OCI-LY7 (cell line): Measurements from ENCODE around the gene ACER2. TPM values are rescaled to one million over a fixed set of nuclear protein-coding genes. Genes with fewer than 3 reads are reported as not detected.
A peak's percentile ranks its signal among the peaks of the same experiment; 100 is the strongest.

ENCODE experiments used
- BruUV-seq: library from RNA; stranded (reverse); fragments of 400-500 nt; replicated peaks from 2 replicates; lab custom pipeline; 2021; lab: Mats Ljungman, UMichigan
- CTCF ChIA-PET: fragments of 300-600 bp; sonication (Branson Sonifier 250); formaldehyde crosslinking; loops from one replicate; lab custom pipeline; 2022; ENCODE audit warnings: antibody characterized with exemption; ENCODE audit not compliant: unreplicated experiment; lab: Charles Lee
- POLR2A ChIA-PET: fragments of 300-600 bp; sonication (Branson Sonifier 250); formaldehyde crosslinking; loops from one replicate; lab custom pipeline; 2022; ENCODE audit warnings: antibody characterized with exemption; lab: Charles Lee
- DNase-seq: peaks from one replicate; pipeline ENCODE4 v3.0.0-alpha.2; 2015; ENCODE audit warnings: low spot score
- H2AFZ ChIP-seq: fragments of 200-600 bp; sonication (generic), shearing (Covaris generic); 2 replicates; pipeline ENCODE4 v1.6.1; 2014; ENCODE audit warnings: mild to moderate bottlenecking, antibody characterized with exemption, low read length, moderate library complexity
- H3K27ac ChIP-seq: fragments of 200-600 bp; sonication (generic); 2 replicates; pipeline ENCODE4 v1.5.1; 2014; ENCODE audit warnings: mixed run types, low read depth, mild to moderate bottlenecking, moderate library complexity, low read length, inconsistent platforms; ENCODE audit not compliant: poor library complexity, severe bottlenecking
- H3K36me3 ChIP-seq: fragments of 200-600 bp; sonication (generic); 2 replicates; pipeline ENCODE4 v1.6.1; 2014; ENCODE audit warnings: mild to moderate bottlenecking, antibody characterized with exemption, low read length, moderate library complexity, mixed read lengths; ENCODE audit not compliant: insufficient read depth
- H3K4me1 ChIP-seq: fragments of 200-600 bp; sonication (generic); 2 replicates; pipeline ENCODE4 v1.5.1; 2014; ENCODE audit warnings: mild to moderate bottlenecking, low read length; ENCODE audit not compliant: insufficient read depth, poor library complexity, severe bottlenecking
- H3K4me2 ChIP-seq: fragments of 200-600 bp; sonication (generic); 2 replicates; pipeline ENCODE4 v1.6.1; 2014; ENCODE audit warnings: mild to moderate bottlenecking, low read length
- H3K4me3 ChIP-seq: fragments of 200-600 bp; sonication (generic); 2 replicates; pipeline ENCODE4 v1.5.1; 2014; ENCODE audit warnings: mild to moderate bottlenecking, low read depth, low read length; ENCODE audit not compliant: poor library complexity, severe bottlenecking
- H3K79me2 ChIP-seq: fragments of 200-600 bp; sonication (generic); 2 replicates; pipeline ENCODE4 v1.6.1; 2016; ENCODE audit warnings: low read depth, mild to moderate bottlenecking, low read length, moderate library complexity, mixed read lengths; ENCODE audit not compliant: insufficient read depth
- H3K9me2 ChIP-seq: fragments of 200-600 bp; sonication (generic); 2 replicates; pipeline ENCODE4 v1.6.1; 2016; ENCODE audit warnings: mild to moderate bottlenecking, low read length, mixed read lengths; ENCODE audit not compliant: insufficient read depth
- H3K9me3 ChIP-seq: fragments of 200-600 bp; sonication (generic); 2 replicates; pipeline ENCODE4 v1.6.1; 2014; ENCODE audit warnings: mild to moderate bottlenecking, mixed run types, low read length, mixed read lengths
- H4K20me1 ChIP-seq: fragments of 200-600 bp; sonication (generic); 2 replicates; pipeline ENCODE4 v1.6.1; 2014; ENCODE audit warnings: mild to moderate bottlenecking, antibody characterized with exemption, low read length, moderate library complexity, mixed read lengths; ENCODE audit not compliant: insufficient read depth
- CTCF ChIP-seq: fragments of 200-600 bp; sonication (generic); conservative IDR thresholded peaks from 2 replicates; pipeline ENCODE4 v1.5.1; 2014; ENCODE audit warnings: mild to moderate bottlenecking, antibody characterized with exemption, low read length, moderate library complexity, mixed read lengths
- EZH2phosphoT487 ChIP-seq: fragments of 200-600 bp; sonication (generic); IDR thresholded peaks from 2 replicates; pipeline ENCODE4 v1.6.1; 2018; ENCODE audit warnings: low read depth, borderline replicate concordance, mild to moderate bottlenecking, mixed run types, antibody characterized with exemption, low read length, moderate library complexity, mixed read lengths
- intact Hi-C: fragments of 100-400 bp; cut with micrococcal nuclease; formaldehyde crosslinking; loops from one replicate; pipeline ENCODE4 v1.10.0; 2022; ENCODE audit not compliant: unreplicated experiment
- total RNA-seq, 2 experiments: library from RNA; depleted of rRNA in 1 of 2; stranded (reverse); fragments of >200 nt in 1 of 2; shearing (Covaris generic) in 1 of 2; gene quantifications; 2 replicates each; pipeline ENCODE4 v1.2.3, GENCODE V29; 2014 to 2022

Gene ACER2
- total RNA-seq, 2 experiments from 2014 or later: 1.4 to 1.8 TPM

DNA sequence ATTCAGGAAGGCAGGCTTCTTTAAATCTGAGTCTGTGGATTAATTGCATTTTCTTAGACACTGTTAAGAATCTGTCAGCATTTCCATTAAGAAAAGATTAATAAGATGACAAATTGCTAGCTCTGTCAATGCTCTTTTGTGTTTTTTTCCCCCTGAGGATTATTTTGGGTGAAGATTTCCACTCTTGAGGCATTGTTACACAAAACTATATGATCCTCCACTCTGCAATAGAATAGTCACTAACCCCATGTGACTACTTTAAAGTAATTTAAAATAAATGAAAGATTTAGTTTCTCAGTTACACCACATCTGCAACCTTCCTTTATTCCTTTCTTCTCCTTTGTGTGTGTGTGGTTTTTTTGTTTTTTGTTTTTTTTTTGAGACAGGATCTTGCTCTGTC, 82.0 kb downstream of the ACER2 start:
- intact Hi-C loops: no loop called here
- H3K36me3 ChIP-seq: no peaks in the 10 kb centered on the region
- ChIA-PET CTCF (no interaction called here), POLR2A (interaction anchor here (0.6 to 0.7 kb wide), 2 partner anchors 12 to 55 kb away, joined by 3 read pairs; no protein-coding TSS in a partner anchor)
- no peak for DNase-seq
- H3K4me3 ChIP-seq: no peak overlapping the region
- no peak for TF ChIP-seq CTCF
- TF ChIP-seq EZH2phosphoT487: no peak
- no peaks in the 10 kb centered on the region for H3K9me3 ChIP-seq
- no peaks in the 10 kb centered on the region for H3K9me2 ChIP-seq
- BruUV-seq: no TSS peak
- H3K27ac ChIP-seq: no peak overlapping the region
- H3K4me1 ChIP-seq: no peaks in the 10 kb centered on the region
- H2AFZ ChIP-seq: no peak overlapping the region
- H3K4me2 ChIP-seq: no peak overlapping the region
- H3K79me2 ChIP-seq: no peaks in the 10 kb centered on the region
- H4K20me1 ChIP-seq: no peaks in the 10 kb centered on the region

DNA sequence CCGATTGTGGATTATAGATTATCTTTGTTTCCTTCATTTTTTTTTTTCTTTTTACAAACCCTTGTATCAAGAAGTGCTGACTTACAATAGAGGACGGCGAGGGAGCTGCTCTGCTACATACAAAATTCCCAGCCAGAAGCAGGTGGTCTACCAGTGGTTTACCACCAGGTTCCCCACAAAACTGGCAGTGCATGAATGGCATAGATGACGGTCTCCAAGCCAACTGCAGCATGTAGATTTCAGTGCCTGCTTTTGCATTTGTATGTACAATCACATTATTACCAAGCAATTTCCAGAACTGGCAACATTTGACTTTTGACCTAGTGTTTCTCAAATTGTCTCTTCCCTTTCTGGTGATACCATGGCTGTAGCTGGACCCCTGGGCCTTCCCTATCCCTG, 84.0 kb downstream of the ACER2 start:
- intact Hi-C loops: no loop called here
- H3K9me2 ChIP-seq: no peaks in the 10 kb centered on the region
- no TSS peak for BruUV-seq
- no peak overlapping the region for H3K27ac ChIP-seq
- H2AFZ ChIP-seq: no peak overlapping the region
- no peaks in the 10 kb centered on the region for H4K20me1 ChIP-seq
- CTCF ChIA-PET: no interaction called here
- DNase-seq: no peak
- TF ChIP-seq CTCF: no peak
- no peak for TF ChIP-seq EZH2phosphoT487
- H3K4me3 ChIP-seq: no peak overlapping the region
- no peaks in the 10 kb centered on the region for H3K4me1 ChIP-seq
- no peaks in the 10 kb centered on the region for H3K79me2 ChIP-seq
- H3K36me3 ChIP-seq: no peaks in the 10 kb centered on the region
- POLR2A ChIA-PET: no interaction called here
- no peak overlapping the region for H3K4me2 ChIP-seq
- H3K9me3 ChIP-seq: no peaks in the 10 kb centered on the region

GRCh38 chr9:19493174-19493811, 84.5 kb downstream of the ACER2 start:
- ChIA-PET POLR2A (no interaction called here), CTCF (no interaction called here)
- Histone ChIP-seq H3K79me2 (no peaks in the 10 kb centered on the region), H3K27ac (no peak overlapping the region), H3K9me3 (no peaks in the 10 kb centered on the region), H3K4me3 (no peak overlapping the region), H2AFZ (no peak overlapping the region), H3K9me2 (no peaks in the 10 kb centered on the region), H4K20me1 (no peaks in the 10 kb centered on the region), H3K4me1 (no peaks in the 10 kb centered on the region), H3K36me3 (no peaks in the 10 kb centered on the region), H3K4me2 (no peak overlapping the region)
- BruUV-seq: no TSS peak
- peak; percentile 39 for DNase-seq
- intact Hi-C loops: no loop called here
- TF ChIP-seq CTCF (peak; percentile 84), EZH2phosphoT487 (no peak)
